Measurements from ENCODE around the gene AANAT.

DNA sequence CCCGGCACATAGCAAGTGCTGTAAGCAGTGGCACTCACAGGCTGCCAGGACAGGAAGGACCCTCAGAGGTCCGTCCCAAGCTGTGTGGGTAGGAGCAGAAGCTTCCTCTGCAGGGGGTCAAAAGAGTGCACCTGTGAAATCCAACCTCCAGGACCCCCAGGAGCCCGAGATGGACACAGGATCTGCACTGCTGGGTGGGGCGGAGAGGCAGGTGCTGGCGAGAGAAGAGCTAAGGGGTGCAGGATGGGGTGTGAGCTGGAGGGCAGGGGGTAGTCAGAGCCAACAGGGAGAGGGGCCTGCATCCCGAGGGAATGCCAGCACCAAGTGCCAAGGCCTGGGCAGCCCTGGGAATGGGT is 650 bp upstream of the AANAT start:
- TF ChIP-seq POLR2A (IDR thresholded peaks at IDR 0.05; ENCODE audit: borderline replicate concordance, extremely low read depth, insufficient read depth, insufficient read length) (no peak), POLR2AphosphoS5 (IDR thresholded peaks at IDR 0.05; ENCODE audit: low read depth, low read length) (no peak), CBX3 (IDR thresholded peaks at IDR 0.05; ENCODE audit: low read depth) (no peak), EZH2 (IDR thresholded peaks at IDR 0.05) (no peak), ELF1 (IDR thresholded peaks at IDR 0.05; ENCODE audit: borderline replicate concordance, low read depth) (no peak), YY1 (IDR thresholded peaks at IDR 0.05; ENCODE audit: extremely low read depth, insufficient replicate concordance, low read depth, low read length) (no peak)
- TF ChIP-seq, protein P1, sequence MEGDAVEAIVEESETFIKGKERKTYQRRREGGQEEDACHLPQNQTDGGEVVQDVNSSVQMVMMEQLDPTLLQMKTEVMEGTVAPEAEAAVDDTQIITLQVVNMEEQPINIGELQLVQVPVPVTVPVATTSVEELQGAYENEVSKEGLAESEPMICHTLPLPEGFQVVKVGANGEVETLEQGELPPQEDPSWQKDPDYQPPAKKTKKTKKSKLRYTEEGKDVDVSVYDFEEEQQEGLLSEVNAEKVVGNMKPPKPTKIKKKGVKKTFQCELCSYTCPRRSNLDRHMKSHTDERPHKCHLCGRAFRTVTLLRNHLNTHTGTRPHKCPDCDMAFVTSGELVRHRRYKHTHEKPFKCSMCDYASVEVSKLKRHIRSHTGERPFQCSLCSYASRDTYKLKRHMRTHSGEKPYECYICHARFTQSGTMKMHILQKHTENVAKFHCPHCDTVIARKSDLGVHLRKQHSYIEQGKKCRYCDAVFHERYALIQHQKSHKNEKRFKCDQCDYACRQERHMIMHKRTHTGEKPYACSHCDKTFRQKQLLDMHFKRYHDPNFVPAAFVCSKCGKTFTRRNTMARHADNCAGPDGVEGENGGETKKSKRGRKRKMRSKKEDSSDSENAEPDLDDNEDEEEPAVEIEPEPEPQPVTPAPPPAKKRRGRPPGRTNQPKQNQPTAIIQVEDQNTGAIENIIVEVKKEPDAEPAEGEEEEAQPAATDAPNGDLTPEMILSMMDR (IDR thresholded peaks at IDR 0.05 in 2 of 3, conservative IDR thresholded peaks at IDR 0.05 in 1 of 3; ENCODE audit: borderline replicate concordance in 1 of 3, insufficient read depth in 1 of 3, low read depth in 2 of 3, low read length in 2 of 3), result no peak
